ENCODE measurements around the gene PRKN.
"Not testable (repeated sequence)": the region's sequence is repeated elsewhere in the genome, so short reads cannot be mapped to it uniquely, and the experiment has no call there.

PRKN gene

GRCh38 chr6:161498359-161498758 lies 1229.2 kb downstream of the PRKN start:
- Histone ChIP-seq H3K4me1 (ENCODE audit: control insufficient read depth, insufficient read depth, low read length) (no peaks in the 10 kb centered on the region), H3K36me3 (ENCODE audit: control insufficient read depth, insufficient read depth, low read length) (no peaks in the 10 kb centered on the region), H3K9ac (ENCODE audit: low read length) (no peak overlapping the region), H3K27me3 (ENCODE audit: control insufficient read depth, insufficient read depth, low read length) (no peaks in the 10 kb centered on the region), H3K27ac (ENCODE audit: low read depth, low read length) (no peak overlapping the region), H3K4me3 (ENCODE audit: low read length) (no peak overlapping the region)

GRCh38 chr6:161496941-161497340 lies 1230.6 kb downstream of the PRKN start:
- H3K27me3 ChIP-seq (ENCODE audit: control insufficient read depth, insufficient read depth, low read length) = no peaks in the 10 kb centered on the region

GRCh38 chr6:161496271-161496670 lies 1231.3 kb downstream of the PRKN start:
- not testable (repeated sequence) for H3K9ac ChIP-seq (ENCODE audit: low read length); H3K36me3 ChIP-seq (ENCODE audit: control insufficient read depth, insufficient read depth, low read length); H3K27ac ChIP-seq (ENCODE audit: low read depth, low read length); H3K27me3 ChIP-seq (ENCODE audit: control insufficient read depth, insufficient read depth, low read length); H3K4me3 ChIP-seq (ENCODE audit: low read length); H3K4me1 ChIP-seq (ENCODE audit: control insufficient read depth, insufficient read depth, low read length)

More at GRCh38 chr6:161496941-161497340, 1230.6 kb downstream of the PRKN start:
- Histone ChIP-seq H3K27ac (ENCODE audit: low read depth, low read length) (no peak overlapping the region), H3K36me3 (ENCODE audit: control insufficient read depth, insufficient read depth, low read length) (no peaks in the 10 kb centered on the region), H3K4me1 (ENCODE audit: control insufficient read depth, insufficient read depth, low read length) (no peaks in the 10 kb centered on the region), H3K9ac (ENCODE audit: low read length) (no peak overlapping the region), H3K4me3 (ENCODE audit: low read length) (no peak overlapping the region)

GRCh38 chr6:161494566-161494965 lies 1233.0 kb downstream of the PRKN start:
- H3K4me3 ChIP-seq (ENCODE audit: low read length) = no peak overlapping the region
- H3K27ac ChIP-seq (ENCODE audit: low read depth, low read length) = no peak overlapping the region

GRCh38 chr6:161493576-161494118 lies 1233.9 kb downstream of the PRKN start:
- no peaks in the 10 kb centered on the region for H3K27me3 ChIP-seq (ENCODE audit: control insufficient read depth, insufficient read depth, low read length)
- no peak overlapping the region for H3K27ac ChIP-seq (ENCODE audit: low read depth, low read length)
- no peak overlapping the region for H3K4me3 ChIP-seq (ENCODE audit: low read length)
- no peaks in the 10 kb centered on the region for H3K4me1 ChIP-seq (ENCODE audit: control insufficient read depth, insufficient read depth, low read length)
- H3K9ac ChIP-seq (ENCODE audit: low read length) = no peak overlapping the region
- H3K36me3 ChIP-seq (ENCODE audit: control insufficient read depth, insufficient read depth, low read length) = no peaks in the 10 kb centered on the region

More at GRCh38 chr6:161494566-161494965, 1233.0 kb downstream of the PRKN start:
- no peak overlapping the region for H3K9ac ChIP-seq (ENCODE audit: low read length)
- H3K27me3 ChIP-seq (ENCODE audit: control insufficient read depth, insufficient read depth, low read length) = no peaks in the 10 kb centered on the region
- no peaks in the 10 kb centered on the region for H3K4me1 ChIP-seq (ENCODE audit: control insufficient read depth, insufficient read depth, low read length)
- no peaks in the 10 kb centered on the region for H3K36me3 ChIP-seq (ENCODE audit: control insufficient read depth, insufficient read depth, low read length)

GRCh38 chr6:161489626-161490306 lies 1237.8 kb downstream of the PRKN start:
- Histone ChIP-seq H3K36me3 (ENCODE audit: control insufficient read depth, insufficient read depth, low read length) (no peaks in the 10 kb centered on the region), H3K4me3 (ENCODE audit: low read length) (no peak overlapping the region), H3K4me1 (ENCODE audit: control insufficient read depth, insufficient read depth, low read length) (no peaks in the 10 kb centered on the region), H3K9ac (ENCODE audit: low read length) (no peak overlapping the region), H3K27me3 (ENCODE audit: control insufficient read depth, insufficient read depth, low read length) (no peaks in the 10 kb centered on the region), H3K27ac (ENCODE audit: low read depth, low read length) (no peak overlapping the region)

- H3K27ac ChIP-seq (ENCODE audit: low read depth, low read length) = no peak overlapping the region
- H3K4me3 ChIP-seq (ENCODE audit: low read length) = no peak overlapping the region
- no peaks in the 10 kb centered on the region for H3K36me3 ChIP-seq (ENCODE audit: control insufficient read depth, insufficient read depth, low read length)
- no peak overlapping the region for H3K9ac ChIP-seq (ENCODE audit: low read length)
- no peaks in the 10 kb centered on the region for H3K27me3 ChIP-seq (ENCODE audit: control insufficient read depth, insufficient read depth, low read length)
- no peaks in the 10 kb centered on the region for H3K4me1 ChIP-seq (ENCODE audit: control insufficient read depth, insufficient read depth, low read length)
Measured at GRCh38 chr6:161487694-161488093, 1239.9 kb downstream of the PRKN start.

GRCh38 chr6:161487217-161487531 lies 1240.4 kb downstream of the PRKN start:
- Histone ChIP-seq H3K9ac (ENCODE audit: low read length) (no peak overlapping the region), H3K27me3 (ENCODE audit: control insufficient read depth, insufficient read depth, low read length) (no peaks in the 10 kb centered on the region), H3K36me3 (ENCODE audit: control insufficient read depth, insufficient read depth, low read length) (no peaks in the 10 kb centered on the region), H3K27ac (ENCODE audit: low read depth, low read length) (no peak overlapping the region), H3K4me3 (ENCODE audit: low read length) (no peak overlapping the region), H3K4me1 (ENCODE audit: control insufficient read depth, insufficient read depth, low read length) (no peaks in the 10 kb centered on the region)

GRCh38 chr6:161486361-161487216 lies 1241.0 kb downstream of the PRKN start:
- no peaks in the 10 kb centered on the region for H3K36me3 ChIP-seq (ENCODE audit: control insufficient read depth, insufficient read depth, low read length)
- H3K4me1 ChIP-seq (ENCODE audit: control insufficient read depth, insufficient read depth, low read length) = no peaks in the 10 kb centered on the region
- H3K4me3 ChIP-seq (ENCODE audit: low read length) = no peak overlapping the region
- no peak overlapping the region for H3K9ac ChIP-seq (ENCODE audit: low read length)
- no peaks in the 10 kb centered on the region for H3K27me3 ChIP-seq (ENCODE audit: control insufficient read depth, insufficient read depth, low read length)
- no peak overlapping the region for H3K27ac ChIP-seq (ENCODE audit: low read depth, low read length)

GRCh38 chr6:161482517-161482858 lies 1245.1 kb downstream of the PRKN start:
- no peaks in the 10 kb centered on the region for H3K4me1 ChIP-seq (ENCODE audit: control insufficient read depth, insufficient read depth, low read length)
- H3K27me3 ChIP-seq (ENCODE audit: control insufficient read depth, insufficient read depth, low read length) = no peaks in the 10 kb centered on the region
- no peak overlapping the region for H3K4me3 ChIP-seq (ENCODE audit: low read length)
- no peak overlapping the region for H3K9ac ChIP-seq (ENCODE audit: low read length)
- H3K27ac ChIP-seq (ENCODE audit: low read depth, low read length) = no peak overlapping the region
- no peaks in the 10 kb centered on the region for H3K36me3 ChIP-seq (ENCODE audit: control insufficient read depth, insufficient read depth, low read length)

GRCh38 chr6:161481786-161482516 lies 1245.6 kb downstream of the PRKN start:
- H3K36me3 ChIP-seq (ENCODE audit: control insufficient read depth, insufficient read depth, low read length) = no peaks in the 10 kb centered on the region
- H3K4me1 ChIP-seq (ENCODE audit: control insufficient read depth, insufficient read depth, low read length) = no peaks in the 10 kb centered on the region
- no peaks in the 10 kb centered on the region for H3K27me3 ChIP-seq (ENCODE audit: control insufficient read depth, insufficient read depth, low read length)
- no peak overlapping the region for H3K4me3 ChIP-seq (ENCODE audit: low read length)
- no peak overlapping the region for H3K27ac ChIP-seq (ENCODE audit: low read depth, low read length)
- H3K9ac ChIP-seq (ENCODE audit: low read length) = no peak overlapping the region

GRCh38 chr6:161480421-161481155 lies 1247.0 kb downstream of the PRKN start:
- H3K27ac ChIP-seq (ENCODE audit: low read depth, low read length) = no peak overlapping the region
- no peak overlapping the region for H3K9ac ChIP-seq (ENCODE audit: low read length)
- H3K36me3 ChIP-seq (ENCODE audit: control insufficient read depth, insufficient read depth, low read length) = no peaks in the 10 kb centered on the region
- no peaks in the 10 kb centered on the region for H3K4me1 ChIP-seq (ENCODE audit: control insufficient read depth, insufficient read depth, low read length)
- H3K27me3 ChIP-seq (ENCODE audit: control insufficient read depth, insufficient read depth, low read length) = no peaks in the 10 kb centered on the region
- H3K4me3 ChIP-seq (ENCODE audit: low read length) = no peak overlapping the region
